ENCODE measurements around the gene PRDM8. TPM values are rescaled to one million over a fixed set of nuclear protein-coding genes. Genes with fewer than 3 reads are reported as not detected.
A peak's percentile ranks its signal among the peaks of the same experiment; 100 is the strongest.

PRDM8 gene
- total RNA-seq = 10 to 100 TPM; 14.3 to 17.4 (median 15.6) TPM
- polyA plus RNA-seq = 1 to 10 TPM in 2 of 3 donors, not detected in 1; 1.2 to 2.8 TPM

- Histone ChIP-seq H3K27me3 (no peaks in the 10 kb centered on the region), H3K27ac (peak within 1 kb of the TSS; percentile 16 to 83 (median 42)), H3K4me1 (peaks cover 0 to 13% (median 4%) of the 10 kb centered on the region in 4 donors), H3K4me3 (peak within 1 kb of the TSS; percentile 13 to 61 (median 36)), H3K36me3 (peaks cover 0 to 12% (median 0%) of the 10 kb centered on the region in 4 donors), H3K9me3 (no peaks in the 10 kb centered on the region)
- WGBS, 2 donors = 11 to 26% methylated on average over 42 of the region's 42 CpGs
- intact Hi-C loops (cut with DNase I) = no loop called here
- TF ChIP-seq POLR2AphosphoS5 (IDR thresholded peaks at IDR 0.05) (peak; percentile 38 to 74 (median 71)), EP300 (IDR thresholded peaks at IDR 0.05) (no peak), POLR2A (IDR thresholded peaks at IDR 0.05) (no peak), CTCF (IDR thresholded peaks at IDR 0.05) (no peak)
- DNase-seq = peak; percentile 72
Measured at GRCh38 chr4:80196922-80197573, at the start of gene PRDM8. Gene PRDM8, plus strand, starts transcription at chr4:80197503. Its CDS starts 2,578 bp downstream, at chr4:80200081.

GRCh38 chr4:80150387-80151180 is 46.7 kb upstream of the PRDM8 start:
- TF ChIP-seq CTCF (IDR thresholded peaks at IDR 0.05) = no peak
- TF ChIP-seq POLR2AphosphoS5 (IDR thresholded peaks at IDR 0.05) = no peak
- TF ChIP-seq EP300 (IDR thresholded peaks at IDR 0.05) = no peak
- no peak for TF ChIP-seq POLR2A (IDR thresholded peaks at IDR 0.05)
- no peak for DNase-seq
- Histone ChIP-seq H3K36me3 (no peaks in the 10 kb centered on the region), H3K27me3 (no peaks in the 10 kb centered on the region), H3K4me3 (no peak overlapping the region), H3K27ac (no peak overlapping the region), H3K9me3 (no peaks in the 10 kb centered on the region), H3K4me1 (no peaks in the 10 kb centered on the region)
- intact Hi-C loops (cut with DNase I) = no loop called here
- 80 to 88% methylated on average over 1 of the region's 1 CpG for WGBS, 2 donors

GRCh38 chr4:80151981-80152380 is 45.3 kb upstream of the PRDM8 start:
- no peaks in the 10 kb centered on the region for H3K27me3 ChIP-seq
- H3K4me3 ChIP-seq = no peak overlapping the region
- TF ChIP-seq CTCF (IDR thresholded peaks at IDR 0.05) = no peak
- no peak for TF ChIP-seq POLR2AphosphoS5 (IDR thresholded peaks at IDR 0.05)
- no peak for TF ChIP-seq POLR2A (IDR thresholded peaks at IDR 0.05)
- TF ChIP-seq EP300 (IDR thresholded peaks at IDR 0.05) = no peak
- no peaks in the 10 kb centered on the region for H3K4me1 ChIP-seq
- H3K27ac ChIP-seq = no peak overlapping the region
- no peaks in the 10 kb centered on the region for H3K9me3 ChIP-seq
- intact Hi-C loops (cut with DNase I) = no loop called here
- no peaks in the 10 kb centered on the region for H3K36me3 ChIP-seq
- DNase-seq = no peak
- WGBS, 2 donors = 93 to 95% methylated on average over 3 of the region's 3 CpGs

- no peak overlapping the region for H3K27ac ChIP-seq
- H3K4me3 ChIP-seq = no peak overlapping the region
- 82 to 83% methylated on average over 4 of the region's 4 CpGs for WGBS, 2 donors
- H3K36me3 ChIP-seq = no peaks in the 10 kb centered on the region
- no peaks in the 10 kb centered on the region for H3K9me3 ChIP-seq
- H3K27me3 ChIP-seq = no peaks in the 10 kb centered on the region
- H3K4me1 ChIP-seq = no peaks in the 10 kb centered on the region
- DNase-seq = no peak
- intact Hi-C loops (cut with DNase I) = no loop called here
- no peak for TF ChIP-seq EP300 (IDR thresholded peaks at IDR 0.05)
- TF ChIP-seq CTCF (IDR thresholded peaks at IDR 0.05) = no peak
- no peak for TF ChIP-seq POLR2AphosphoS5 (IDR thresholded peaks at IDR 0.05)
- TF ChIP-seq POLR2A (IDR thresholded peaks at IDR 0.05) = no peak
Measured at GRCh38 chr4:80153874-80154544, 43.3 kb upstream of the PRDM8 start.

Data from sigmoid colon (tissue), 7 donors.